Panc1 (cell line): ENCODE data around the gene KIF3B. TPM values are rescaled to one million over a fixed set of nuclear protein-coding genes. Genes with fewer than 3 reads are reported as not detected.
A peak's percentile ranks its signal among the peaks of the same experiment; 100 is the strongest.

ENCODE experiments used
- ATAC-seq: fragments of 200-7000 bp; cut with Tn5 transposase; 2 replicates; pipeline ENCODE4 v1.9.1; 2020; ENCODE audit warnings: mild to moderate bottlenecking, moderate library complexity
- Bru-seq: library from RNA; stranded (reverse); fragments of 400-500 nt; gene quantifications from one replicate; lab custom pipeline; 2021; lab: Mats Ljungman, UMichigan
- BruChase-seq, 2 experiments: library from RNA; stranded (reverse); fragments of 400-500 nt; gene quantifications; one replicate each; lab custom pipeline; 2021; lab: Mats Ljungman, UMichigan
- BruUV-seq: library from RNA; stranded (reverse); fragments of 400-500 nt; replicated peaks from 2 replicates; lab custom pipeline; 2021; lab: Mats Ljungman, UMichigan
- CTCF ChIA-PET: fragments of 300-600 bp; sonication (Branson Sonifier 250); formaldehyde crosslinking; loops from one replicate; lab custom pipeline; 2022; ENCODE audit warnings: antibody characterized with exemption; lab: Charles Lee
- POLR2A ChIA-PET: fragments of 300-600 bp; sonication (Branson Sonifier 250); formaldehyde crosslinking; loops from one replicate; lab custom pipeline; 2022; ENCODE audit warnings: antibody characterized with exemption; lab: Charles Lee
- DNase-seq: peaks from one replicate; pipeline ENCODE4 v3.0.0-alpha.2; 2010; ENCODE audit warnings: low read depth, low spot score
- H3K27ac ChIP-seq: 2 replicates; pipeline ENCODE4 v1.5.1; 2011; ENCODE audit warnings: mild to moderate bottlenecking, low read length, inconsistent platforms
- H3K27me3 ChIP-seq: fragments of 200-500 bp; sonication (Bioruptor generic); 2 replicates; pipeline ENCODE4 v1.6.0; 2014; ENCODE audit warnings: low read length, inconsistent platforms; ENCODE audit not compliant: control insufficient read depth, insufficient read depth
- H3K36me3 ChIP-seq: fragments of 200-500 bp; sonication (Bioruptor generic); 2 replicates; pipeline ENCODE4 v1.5.1; 2014; ENCODE audit warnings: inconsistent platforms, mild to moderate bottlenecking, low read length, moderate library complexity; ENCODE audit not compliant: control insufficient read depth, insufficient read depth
- H3K4me1 ChIP-seq: 2 replicates; pipeline ENCODE4 v1.5.1; 2011; ENCODE audit warnings: inconsistent platforms, mild to moderate bottlenecking, low read length, moderate library complexity; ENCODE audit not compliant: control insufficient read depth, insufficient read depth
- H3K4me3 ChIP-seq, 2 experiments: 2 replicates each; pipeline ENCODE4 v1.5.1; 2011 to 2012; ENCODE audit warnings: low read depth in 2 of 2, low read length in 2 of 2, mild to moderate bottlenecking in 2 of 2, inconsistent platforms in 1 of 2, moderate library complexity in 1 of 2
- H3K9me3 ChIP-seq: fragments of 200-500 bp; sonication (Bioruptor generic); 2 replicates; pipeline ENCODE4 v1.5.1; 2014; ENCODE audit warnings: low read depth, mild to moderate bottlenecking, inconsistent platforms, low read length, moderate library complexity; ENCODE audit not compliant: control insufficient read depth, insufficient read depth
- CTCF ChIP-seq: fragments of 450-650 bp; IDR thresholded peaks from 2 replicates; pipeline ENCODE4 v1.5.1; 2017; ENCODE audit warnings: mild to moderate bottlenecking
- POLR2AphosphoS5 ChIP-seq: IDR thresholded peaks from 2 replicates; pipeline ENCODE4 v1.6.1; 2012; ENCODE audit warnings: mild to moderate bottlenecking, low read depth, low read length, moderate library complexity
- SIN3A ChIP-seq: IDR thresholded peaks from 2 replicates; pipeline ENCODE4 v1.6.1; 2012; ENCODE audit warnings: low read depth, mild to moderate bottlenecking, low read length, moderate library complexity, borderline replicate concordance; ENCODE audit not compliant: insufficient read depth
- TCF7L2 ChIP-seq: IDR thresholded peaks from 2 replicates; pipeline ENCODE4 v1.6.1; 2011; ENCODE audit warnings: mild to moderate bottlenecking, low read depth, low read length, inconsistent platforms
- in situ Hi-C: cut with HindIII; loops from 2 replicates; pipeline ENCODE4 v1.10.0; 2016; ENCODE audit warnings: low sequenced_read_pairs, low pct_unique_long_range_greater_than_20kb
- intact Hi-C: fragments of 100-400 bp; cut with micrococcal nuclease; formaldehyde crosslinking; loops from one replicate; pipeline ENCODE4 v1.10.0; 2022; ENCODE audit not compliant: unreplicated experiment
- long read RNA-seq: library from polyadenylated mRNA; unstranded; transcript quantifications from one replicate; pipeline ENCODE4 v2.0.0, GENCODE V29; 2021; ENCODE audit not compliant: unreplicated experiment
- polyA plus RNA-seq: library from polyadenylated mRNA; unstranded; fragments of >200 nt; gene quantifications from one replicate; pipeline ENCODE4 v1.2.1, GENCODE V29; 2012; ENCODE audit warnings: missing spikeins; ENCODE audit not compliant: insufficient read length
- total RNA-seq: library from RNA; stranded (reverse); gene quantifications from one replicate; pipeline ENCODE4 v1.2.1, GENCODE V29; 2021; ENCODE audit not compliant: unreplicated experiment
- TF ChIP-seq, protein P1 (sequence below), 2 experiments: IDR thresholded peaks; 2 replicates each; pipeline ENCODE4 v1.6.1; 2011 to 2012; ENCODE audit warnings: low read depth in 2 of 2, control low read depth in 1 of 2, low read length in 1 of 2, mild to moderate bottlenecking in 1 of 2, moderate library complexity in 1 of 2; ENCODE audit not compliant: insufficient read depth in 1 of 2

KIF3B gene
- total RNA-seq (67.8 TPM), Bru-seq, nascent RNA (percentile 88 among the genes with signal in this experiment), BruChase-seq, experiment 1, labeled RNA remaining after a 2-hour chase (percentile 92 among the genes with signal in this experiment), BruChase-seq, experiment 2, labeled RNA remaining after a 6-hour chase (percentile 95 among the genes with signal in this experiment)
- 46.6 TPM for polyA plus RNA-seq
- long read RNA-seq, full-length matches to known transcripts, result 11 of 65 reads
- long read RNA-seq, partial matches to known transcripts, result 46 of 65 reads
- long read RNA-seq, other reads (novel, unspliced or antisense), result 8 of 65 reads

DNA sequence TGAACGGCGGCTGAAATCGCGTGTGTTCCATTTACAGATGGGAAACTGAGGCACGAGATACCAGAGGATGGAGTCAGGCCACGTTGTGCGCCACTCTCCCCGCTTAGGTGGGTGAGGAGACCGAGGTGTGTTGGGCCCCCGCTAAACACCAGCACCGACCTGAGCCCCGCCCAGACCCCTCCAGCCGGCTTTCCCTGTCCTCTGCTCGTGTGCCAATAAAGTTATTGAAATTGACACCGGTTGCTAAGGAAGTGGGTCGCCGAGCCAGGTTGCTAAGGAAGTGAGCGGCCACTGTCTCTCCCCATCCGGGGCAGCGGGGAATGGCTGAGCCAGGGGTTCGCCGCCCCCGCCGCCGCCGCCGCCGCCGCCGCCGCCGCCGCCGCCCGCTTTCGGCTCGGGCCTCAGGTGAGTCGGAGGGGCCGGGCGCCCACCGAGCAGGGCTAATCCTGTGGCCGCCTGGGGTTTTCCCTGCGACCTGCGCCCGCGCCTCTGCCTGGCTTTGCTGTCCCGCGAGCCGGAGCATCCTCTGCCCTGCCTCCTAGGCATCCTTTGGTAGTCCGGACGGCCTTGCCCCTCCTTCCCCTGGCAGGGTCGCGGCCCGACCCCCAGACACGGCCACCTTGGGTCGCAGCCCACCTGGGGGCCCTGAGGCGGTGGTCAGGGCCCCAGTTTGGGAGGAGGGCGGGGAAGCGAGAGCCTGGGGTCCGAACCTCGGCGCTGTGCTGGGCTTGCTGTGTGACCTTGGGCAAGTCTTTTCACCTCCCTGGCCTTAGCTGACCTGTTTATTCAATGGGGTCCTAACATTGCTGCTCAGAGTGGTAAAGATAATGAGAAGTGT is at the start of gene KIF3B:
KIF3B (plus strand) TSS at position 291 of the 838 bp plus-strand sequence. CDS start 32,127 bp downstream, outside the sequence.
- H3K4me1 ChIP-seq, result peaks cover 17% of the 10 kb centered on the region
- BruUV-seq, result no TSS peak
- in situ Hi-C loops (loop anchor here (5.0 kb wide), 1 partner anchor 40 kb away; no protein-coding TSS in a partner anchor), intact Hi-C loops (no loop called here)
- H3K36me3 ChIP-seq, result peaks cover 4% of the 10 kb centered on the region; the same call in 1 of the 2 replicates
- no peaks in the 10 kb centered on the region for H3K9me3 ChIP-seq
- peak; percentile 83 for DNase-seq
- TF ChIP-seq SIN3A (peak; percentile 99; the same call in 1 of the 2 replicates), TCF7L2 (peak; percentile 63), CTCF (no peak), POLR2AphosphoS5 (peak; percentile 87)
- TF ChIP-seq, protein P1, sequence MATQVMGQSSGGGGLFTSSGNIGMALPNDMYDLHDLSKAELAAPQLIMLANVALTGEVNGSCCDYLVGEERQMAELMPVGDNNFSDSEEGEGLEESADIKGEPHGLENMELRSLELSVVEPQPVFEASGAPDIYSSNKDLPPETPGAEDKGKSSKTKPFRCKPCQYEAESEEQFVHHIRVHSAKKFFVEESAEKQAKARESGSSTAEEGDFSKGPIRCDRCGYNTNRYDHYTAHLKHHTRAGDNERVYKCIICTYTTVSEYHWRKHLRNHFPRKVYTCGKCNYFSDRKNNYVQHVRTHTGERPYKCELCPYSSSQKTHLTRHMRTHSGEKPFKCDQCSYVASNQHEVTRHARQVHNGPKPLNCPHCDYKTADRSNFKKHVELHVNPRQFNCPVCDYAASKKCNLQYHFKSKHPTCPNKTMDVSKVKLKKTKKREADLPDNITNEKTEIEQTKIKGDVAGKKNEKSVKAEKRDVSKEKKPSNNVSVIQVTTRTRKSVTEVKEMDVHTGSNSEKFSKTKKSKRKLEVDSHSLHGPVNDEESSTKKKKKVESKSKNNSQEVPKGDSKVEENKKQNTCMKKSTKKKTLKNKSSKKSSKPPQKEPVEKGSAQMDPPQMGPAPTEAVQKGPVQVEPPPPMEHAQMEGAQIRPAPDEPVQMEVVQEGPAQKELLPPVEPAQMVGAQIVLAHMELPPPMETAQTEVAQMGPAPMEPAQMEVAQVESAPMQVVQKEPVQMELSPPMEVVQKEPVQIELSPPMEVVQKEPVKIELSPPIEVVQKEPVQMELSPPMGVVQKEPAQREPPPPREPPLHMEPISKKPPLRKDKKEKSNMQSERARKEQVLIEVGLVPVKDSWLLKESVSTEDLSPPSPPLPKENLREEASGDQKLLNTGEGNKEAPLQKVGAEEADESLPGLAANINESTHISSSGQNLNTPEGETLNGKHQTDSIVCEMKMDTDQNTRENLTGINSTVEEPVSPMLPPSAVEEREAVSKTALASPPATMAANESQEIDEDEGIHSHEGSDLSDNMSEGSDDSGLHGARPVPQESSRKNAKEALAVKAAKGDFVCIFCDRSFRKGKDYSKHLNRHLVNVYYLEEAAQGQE (IDR thresholded peaks at IDR 0.05; ENCODE audit: insufficient read depth in 1 of 2, low read depth in 2 of 2, low read length in 1 of 2), result 0 out of 4 replicates have a peak, but pooled peaks of 1 of the 2 experiments have one; percentile 13
- peak; percentile 99 for ATAC-seq
- peak within 1 kb of the TSS; percentile 72 to 91 for H3K4me3 ChIP-seq
- CTCF ChIA-PET, result no interaction called here
- no peaks in the 10 kb centered on the region for H3K27me3 ChIP-seq
- POLR2A ChIA-PET, result interaction anchor here (0.7 kb wide), 1 partner anchor 92 kb away, joined by 3 read pairs; no protein-coding TSS in a partner anchor
- H3K27ac ChIP-seq, result peak within 1 kb of the TSS; percentile 92

DNA sequence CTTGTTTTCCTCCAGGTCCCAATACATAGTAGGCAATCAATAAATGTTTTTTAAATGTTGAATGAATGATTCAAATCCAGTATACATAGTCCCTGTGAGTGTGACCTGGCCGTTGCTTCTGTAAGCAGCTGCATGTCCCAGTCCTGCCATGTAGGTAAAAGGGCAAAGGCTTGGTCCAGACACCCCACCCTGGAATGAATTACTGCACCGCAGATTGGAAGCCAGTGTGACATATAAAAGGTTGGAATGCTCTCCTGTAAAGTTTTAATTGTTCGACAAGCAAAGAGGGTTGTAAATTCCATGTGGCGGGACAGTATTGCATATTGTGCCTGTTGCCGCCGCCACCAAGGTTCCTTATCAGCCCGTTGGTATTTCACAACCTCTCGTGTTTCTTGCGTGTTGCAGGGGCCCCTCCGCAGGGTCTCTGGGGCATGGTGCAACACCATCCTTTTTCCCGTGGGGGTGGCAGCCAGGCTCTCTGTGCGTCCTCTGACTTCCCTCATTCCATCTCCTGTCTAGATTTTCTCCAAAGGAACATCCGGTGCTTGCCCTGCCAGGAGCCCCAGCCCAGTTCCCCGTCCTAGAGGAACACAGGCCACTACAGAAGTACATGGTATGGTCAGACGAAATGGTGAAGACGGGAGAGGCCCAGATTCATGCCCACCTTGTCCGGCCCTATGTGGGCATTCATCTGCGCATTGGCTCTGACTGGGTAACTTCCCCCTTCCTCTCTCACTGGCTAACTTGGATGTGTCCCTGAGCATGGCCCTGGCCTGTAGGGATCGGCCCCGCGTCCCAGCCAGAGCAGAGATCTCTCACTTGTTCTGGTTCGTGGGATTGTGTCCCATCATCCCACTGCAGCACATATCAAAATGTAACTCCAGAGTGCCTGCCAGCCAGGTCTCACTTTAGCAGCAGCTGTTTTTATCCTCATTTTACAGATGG is 49.4 kb upstream of the KIF3B start:
- ChIA-PET POLR2A (no interaction called here), CTCF (no interaction called here)
- in situ Hi-C loops (no loop called here), intact Hi-C loops (no loop called here)
- H3K9me3 ChIP-seq, result no peaks in the 10 kb centered on the region
- no TSS peak for BruUV-seq
- no peak for ATAC-seq
- TF ChIP-seq, protein P1 (IDR thresholded peaks at IDR 0.05; ENCODE audit: insufficient read depth in 1 of 2, low read depth in 2 of 2, low read length in 1 of 2), result no peak
- TF ChIP-seq POLR2AphosphoS5, result no peak
- H3K27me3 ChIP-seq, result no peaks in the 10 kb centered on the region
- no peak overlapping the region for H3K27ac ChIP-seq
- DNase-seq, result no peak
- no peak overlapping the region for H3K4me3 ChIP-seq
- no peaks in the 10 kb centered on the region for H3K4me1 ChIP-seq
- H3K36me3 ChIP-seq, result peaks cover 24% of the 10 kb centered on the region
